Stimulated activated CD8-positive, alpha-beta memory T cell treated with anti-CD3 and anti-CD28 coated beads, Interleukin-15, amount 100 ng/mL, for 48 hours (primary cell): ENCODE results near the gene TLCD3A.
A peak's percentile ranks its signal among the peaks of the same experiment; 100 is the strongest.

Experiments used
- DNase-seq, 2 donors: peaks; one replicate each; pipeline ENCODE4 v3.0.0-alpha.2; 2020; ENCODE audit warnings: low read depth in 2 of 2

Gene TLCD3A

DNA sequence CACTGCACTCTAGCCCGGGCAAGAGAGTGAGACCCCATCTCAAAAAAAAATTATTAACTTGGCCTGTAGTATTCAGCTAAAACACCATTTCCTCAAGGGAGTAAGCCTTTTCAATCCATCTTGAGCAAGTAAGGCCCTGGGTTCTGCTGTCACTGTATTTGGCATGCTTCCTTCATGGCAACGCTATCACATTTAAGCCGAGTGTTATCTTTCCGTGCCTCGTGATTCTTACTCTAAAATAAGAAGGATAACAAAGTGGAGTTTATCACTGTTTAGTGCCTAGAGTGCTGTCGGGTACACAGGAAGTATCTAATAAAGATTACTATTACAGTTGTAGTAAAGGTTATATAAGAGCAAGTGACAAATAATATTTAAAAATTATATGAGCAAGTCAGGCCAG, 26.5 kb upstream of the TLCD3A start:
- DNase-seq = no peak

DNA sequence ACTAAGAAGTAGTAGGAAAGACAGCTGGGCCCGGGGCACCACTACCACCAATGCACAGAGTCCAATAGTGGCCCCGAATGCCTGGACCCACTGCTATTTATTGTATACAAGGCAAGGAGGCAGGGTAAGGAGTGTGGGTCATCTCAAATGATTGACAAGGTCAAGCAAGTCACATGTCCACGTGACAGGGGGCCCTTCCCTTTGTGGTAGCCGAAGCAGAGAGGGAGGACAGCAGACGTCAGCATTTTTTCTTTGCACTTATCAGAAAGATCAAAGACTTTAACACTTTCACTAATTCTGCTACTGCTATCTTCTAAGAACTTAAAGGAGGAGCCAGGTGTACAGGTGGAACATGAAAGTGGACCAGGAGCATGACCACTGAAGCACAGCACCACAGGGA, 24.3 kb upstream of the TLCD3A start:
- DNase-seq = no peak

DNA sequence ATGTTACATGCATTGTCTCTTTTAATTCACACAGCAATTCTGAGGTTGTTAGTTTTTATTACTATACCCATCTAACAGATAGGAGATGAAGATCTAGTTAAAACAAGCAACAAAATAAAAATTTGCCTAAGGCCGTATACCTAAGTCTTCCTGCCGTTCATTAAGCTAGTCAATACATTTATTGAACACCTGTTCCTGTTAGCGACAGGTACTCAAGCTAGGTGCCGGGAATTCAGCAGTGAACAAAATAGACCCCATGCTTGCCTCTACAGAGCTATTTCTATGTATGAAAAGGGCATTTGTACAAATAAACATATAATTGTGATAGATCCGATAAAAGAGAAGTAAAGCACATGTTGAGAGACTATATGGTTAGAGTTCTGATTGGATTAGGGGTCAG, 14.3 kb upstream of the TLCD3A start:
- DNase-seq = no peak

DNA sequence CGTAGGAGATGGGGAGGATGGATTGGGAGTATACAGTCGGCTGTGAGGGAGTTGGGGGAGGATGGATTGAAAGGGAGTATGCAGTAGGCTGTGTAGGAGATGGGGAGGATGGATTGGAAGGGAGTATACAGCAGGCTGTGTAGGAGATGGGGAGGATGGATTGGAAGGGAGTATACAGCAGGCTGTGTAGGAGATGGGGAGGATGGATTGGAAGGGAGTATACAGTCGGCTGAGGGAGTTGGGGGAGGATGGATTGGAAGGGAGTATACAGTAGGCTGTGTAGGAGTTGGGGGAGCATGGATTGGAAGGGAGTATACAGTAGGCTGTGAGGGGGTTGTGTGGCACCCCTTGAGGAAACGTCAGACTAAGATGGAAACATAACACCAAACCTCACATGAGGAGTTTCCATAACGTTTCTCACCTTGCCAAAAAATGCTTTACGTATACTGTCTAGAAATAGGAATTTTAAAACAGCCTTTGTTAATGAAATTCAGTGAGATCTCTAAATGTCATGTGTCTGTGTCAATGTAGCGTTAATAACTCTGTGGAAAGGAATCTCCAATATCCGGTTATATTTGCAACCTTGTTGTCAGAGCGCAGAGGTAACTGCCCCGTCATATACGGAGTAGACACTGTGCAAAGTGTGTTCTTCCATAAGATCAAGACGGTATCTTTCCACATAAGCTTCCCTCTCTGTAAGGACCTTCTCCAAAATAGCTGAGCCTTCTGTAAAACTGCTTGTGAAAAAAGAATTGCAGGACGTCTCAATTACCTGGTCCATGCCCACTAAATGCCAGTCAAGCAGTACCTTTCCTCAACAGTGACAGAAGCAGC, 11.5 kb upstream of the TLCD3A start:
- no peak for DNase-seq

DNA sequence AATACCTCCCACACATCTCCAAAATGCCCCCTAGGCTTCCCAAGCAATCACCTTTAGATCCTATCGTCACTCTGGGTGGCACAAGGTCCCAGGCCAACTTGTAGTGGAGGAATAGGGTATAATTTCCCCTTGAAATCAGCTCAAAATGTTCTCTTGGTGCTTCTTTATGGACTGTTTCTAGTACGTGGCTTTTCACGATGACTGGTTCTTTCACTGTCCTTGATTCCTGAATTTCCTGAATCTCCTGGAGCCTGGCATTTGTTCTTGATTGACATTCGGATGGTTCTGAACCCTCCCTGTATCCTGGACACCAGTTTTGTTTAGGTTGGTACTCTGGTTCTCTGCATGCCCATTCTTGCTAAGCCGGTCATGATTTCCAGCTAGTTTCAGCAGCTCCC, 10.9 kb upstream of the TLCD3A start:
- DNase-seq = no peak

DNA sequence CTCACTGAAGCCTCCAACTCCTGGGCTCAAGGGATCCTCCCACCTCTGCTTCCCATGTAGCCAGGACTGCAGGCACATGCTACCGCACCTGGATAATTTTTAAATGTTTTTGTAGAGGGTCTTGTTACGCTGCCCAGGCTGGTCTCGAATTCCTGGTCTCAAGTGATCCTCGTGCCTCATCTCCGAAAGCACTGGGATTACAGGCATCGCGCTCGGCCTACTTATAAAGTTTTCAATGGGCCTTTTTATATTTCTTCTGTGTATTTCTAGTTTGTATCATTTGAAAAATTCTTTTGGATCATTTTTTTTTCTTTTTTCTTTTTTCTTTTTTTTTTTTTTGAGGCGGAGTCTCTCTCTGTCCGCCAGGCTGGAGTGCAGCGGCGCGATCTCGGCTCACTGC, 7.3 kb upstream of the TLCD3A start:
- DNase-seq = no peak

DNA sequence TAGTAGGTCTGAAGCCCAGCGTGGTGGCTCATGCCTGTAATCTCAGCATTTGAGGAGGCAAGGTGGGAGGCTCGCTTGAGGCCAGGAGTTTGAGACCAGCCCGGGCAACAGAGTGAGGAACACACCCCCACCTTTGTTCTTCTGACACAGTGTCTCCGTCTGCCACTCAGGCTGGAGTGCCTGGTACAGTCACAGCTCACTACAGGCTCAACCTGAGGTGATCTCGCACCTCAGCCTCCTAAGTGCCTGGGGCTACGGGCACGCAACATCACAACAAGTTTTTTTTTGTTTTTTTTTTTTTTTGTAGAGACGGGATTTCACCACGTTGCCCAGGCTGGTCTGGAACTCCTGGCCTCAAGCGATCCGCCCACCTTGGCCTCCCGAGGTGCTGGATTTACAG, 6.7 kb upstream of the TLCD3A start:
- DNase-seq = no peak

DNA sequence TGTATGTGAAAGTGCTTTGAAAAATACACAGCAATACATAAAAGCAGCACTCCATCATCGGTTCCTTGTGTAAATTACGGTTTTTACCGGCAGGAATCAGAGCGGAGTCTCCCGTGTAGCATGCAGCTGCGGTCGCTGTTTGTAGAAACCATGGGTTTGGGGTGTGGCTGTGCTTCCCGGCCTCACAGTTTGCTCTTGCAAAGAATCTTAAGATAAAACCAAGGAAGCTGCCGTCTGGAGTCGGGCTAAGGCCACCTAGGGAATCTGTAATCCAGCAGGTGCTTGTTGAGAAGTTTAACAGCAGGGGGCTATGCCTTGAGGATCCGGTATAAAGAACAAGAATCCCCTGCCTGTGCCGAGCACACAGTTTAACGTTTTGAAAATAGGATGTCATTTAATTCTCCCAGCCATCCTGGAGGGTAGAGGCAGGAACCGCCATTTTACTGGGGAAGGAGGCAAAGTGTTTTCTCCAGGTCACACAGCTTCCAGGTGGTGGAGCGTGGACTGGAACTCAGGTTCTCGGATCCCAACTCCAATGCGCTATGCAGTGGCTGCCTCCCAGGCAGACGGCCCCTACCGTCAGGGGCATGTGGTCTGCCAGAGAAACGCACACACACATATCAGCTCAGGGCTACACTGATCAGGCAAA, 6.0 kb upstream of the TLCD3A start:
- DNase-seq = no peak

DNA sequence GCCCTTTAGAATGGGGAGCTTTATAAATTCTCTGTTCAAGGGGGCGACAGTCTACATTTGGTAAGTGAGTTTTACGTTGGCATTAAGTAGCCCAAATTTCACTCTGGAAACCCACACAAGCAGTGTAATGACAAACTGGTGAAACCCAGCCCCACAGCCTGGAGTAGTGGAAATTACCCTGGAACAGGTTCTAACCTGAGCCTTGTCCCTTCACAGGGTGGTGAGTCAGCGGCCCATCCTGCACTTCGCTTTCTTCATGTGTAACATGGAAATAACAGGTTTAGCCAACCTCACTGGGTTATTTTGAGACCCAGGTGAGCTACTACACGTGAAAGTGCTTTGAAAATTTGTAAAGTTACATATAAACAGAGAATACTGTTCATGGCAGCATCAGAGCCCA, 3.5 kb upstream of the TLCD3A start:
- DNase-seq = no peak

DNA sequence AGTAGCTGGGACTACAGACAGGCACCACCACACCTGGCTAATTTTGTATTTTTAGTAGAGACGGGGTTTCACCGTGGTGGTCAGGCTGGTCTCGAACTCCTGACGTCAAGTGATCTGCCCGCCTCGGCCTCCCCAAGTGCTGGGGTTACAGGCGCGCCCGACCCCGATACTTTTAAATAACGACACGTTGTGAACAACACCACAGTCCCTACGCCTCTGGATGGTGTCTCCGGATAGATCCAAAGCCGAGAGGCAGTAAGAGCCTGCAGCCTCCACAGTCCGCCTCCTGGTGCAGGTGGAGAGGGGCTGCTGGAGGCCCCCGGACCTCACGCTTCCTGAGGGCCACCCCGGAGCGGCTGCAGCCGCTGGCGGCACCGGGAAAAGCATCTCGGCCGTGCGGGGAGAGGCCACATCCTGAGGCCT, 741 bp upstream of the TLCD3A start:
- no peak for DNase-seq

DNA sequence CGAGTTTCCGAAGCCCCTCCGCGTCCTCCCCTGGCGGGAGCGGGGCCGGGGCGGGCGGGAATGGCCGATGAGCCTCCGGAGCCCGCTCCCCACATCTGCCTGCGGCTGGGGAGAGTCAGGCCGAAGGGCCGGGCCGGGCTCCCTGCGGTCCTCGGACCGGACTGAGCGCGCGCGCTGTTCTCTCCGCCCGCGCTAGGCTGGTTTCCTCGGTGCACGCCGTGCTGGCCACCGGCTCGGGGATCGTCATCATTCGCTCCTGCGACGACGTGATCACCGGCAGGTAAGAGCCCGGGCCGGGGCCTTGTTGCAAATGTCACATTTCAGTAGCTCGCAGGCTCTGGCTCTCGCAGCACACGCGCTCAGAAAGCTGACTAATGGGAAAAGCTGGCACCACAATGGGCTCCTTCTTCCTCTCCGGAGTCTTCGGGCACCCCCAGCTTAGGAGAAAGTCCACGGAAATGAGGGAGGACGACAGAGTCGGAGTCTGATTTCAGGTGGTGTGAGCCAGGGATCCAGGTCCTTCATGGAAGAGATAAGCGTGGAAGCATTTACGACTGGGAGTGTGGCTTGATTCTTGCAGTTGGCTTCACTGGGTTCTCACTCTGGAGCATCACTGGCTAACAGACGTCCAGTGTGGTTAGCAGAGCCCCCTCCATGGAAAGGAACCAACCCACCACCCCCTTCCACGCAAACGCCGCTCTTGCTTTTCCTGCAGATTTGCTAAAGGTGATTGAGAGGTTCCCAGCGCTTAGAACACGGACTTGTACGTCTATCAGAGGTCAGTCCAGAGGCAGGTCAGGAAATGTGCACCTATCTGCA, 715 bp downstream of the TLCD3A start:
- no peak for DNase-seq

DNA sequence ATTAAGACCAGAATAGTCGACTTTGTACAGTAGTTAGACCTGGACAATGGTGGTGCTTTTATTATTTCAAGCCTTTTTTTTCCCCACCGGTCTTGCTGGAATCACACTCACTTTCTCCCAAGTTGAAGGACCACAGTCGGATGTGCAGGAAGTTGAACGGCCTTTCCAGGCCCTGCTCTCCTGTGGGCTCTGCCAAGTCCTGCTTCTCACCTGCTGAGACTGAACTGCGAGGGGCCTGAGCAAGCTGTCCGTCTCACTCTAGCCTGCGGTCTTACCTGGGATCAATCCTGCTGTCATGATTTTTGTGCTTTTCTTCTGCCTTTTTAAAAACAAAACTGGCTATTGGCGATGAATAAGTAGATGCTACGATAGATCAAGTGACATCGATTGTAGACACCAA, 1.3 kb downstream of the TLCD3A start:
- DNase-seq = no peak

DNA sequence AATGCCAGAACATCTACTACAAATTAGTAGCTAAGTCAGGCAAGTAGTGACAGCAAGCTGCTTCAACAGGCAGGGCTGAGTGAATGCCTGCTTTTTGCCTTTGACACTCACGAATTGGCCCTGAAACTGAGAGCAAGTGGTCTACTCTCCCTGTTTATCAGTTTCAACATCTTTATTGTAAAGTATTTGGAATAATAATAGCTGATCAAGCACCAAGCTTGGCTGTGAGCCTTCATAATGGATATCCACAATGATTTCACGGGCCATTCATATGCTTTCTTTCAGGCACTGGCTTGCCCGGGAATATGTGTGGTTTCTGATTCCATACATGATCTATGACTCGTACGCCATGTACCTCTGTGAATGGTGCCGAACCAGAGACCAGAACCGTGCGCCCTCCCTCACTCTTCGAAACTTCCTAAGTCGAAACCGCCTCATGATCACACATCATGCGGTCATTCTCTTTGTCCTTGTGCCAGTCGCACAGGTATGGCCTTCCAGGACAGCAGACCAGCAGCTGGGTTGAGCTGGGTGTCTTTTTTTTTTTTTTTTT, 5.2 kb downstream of the TLCD3A start:
- no peak for DNase-seq

DNA sequence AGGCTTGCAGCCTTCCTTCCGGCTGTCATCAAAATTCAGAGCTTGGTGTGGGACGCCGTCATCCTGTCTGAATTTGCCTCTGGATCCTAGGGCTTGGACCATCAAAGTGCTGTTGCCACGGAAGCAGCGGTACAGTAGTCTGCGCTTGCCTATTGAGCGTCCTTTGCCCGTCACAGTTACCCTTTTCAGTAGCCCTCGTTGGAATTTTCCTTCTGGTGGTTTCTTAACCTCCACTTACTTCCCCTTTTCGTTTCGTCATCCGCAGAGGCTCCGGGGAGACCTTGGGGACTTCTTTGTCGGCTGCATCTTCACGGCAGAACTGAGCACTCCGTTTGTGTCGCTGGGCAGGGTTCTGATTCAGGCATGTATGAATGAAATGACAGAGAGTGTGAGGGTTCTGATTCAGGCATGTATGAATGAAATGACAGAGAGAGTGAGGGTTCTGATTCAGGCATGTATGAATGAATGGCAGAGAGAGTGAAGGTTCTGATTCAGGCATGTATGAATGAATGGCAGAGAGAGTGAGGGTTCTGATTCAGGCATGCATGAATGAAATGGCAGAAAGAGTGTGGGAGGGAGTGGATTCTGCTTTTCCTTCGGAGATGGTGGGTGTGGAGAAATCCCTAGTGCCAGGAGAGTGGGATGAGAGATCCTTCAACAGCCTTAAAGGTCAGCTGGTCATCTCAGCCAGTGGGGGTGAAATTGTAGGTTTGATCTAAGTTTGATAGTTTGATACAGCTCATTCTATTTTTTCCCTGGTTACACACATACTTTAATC, 8.0 kb downstream of the TLCD3A start:
- DNase-seq = peak; percentile 33 to 35

DNA sequence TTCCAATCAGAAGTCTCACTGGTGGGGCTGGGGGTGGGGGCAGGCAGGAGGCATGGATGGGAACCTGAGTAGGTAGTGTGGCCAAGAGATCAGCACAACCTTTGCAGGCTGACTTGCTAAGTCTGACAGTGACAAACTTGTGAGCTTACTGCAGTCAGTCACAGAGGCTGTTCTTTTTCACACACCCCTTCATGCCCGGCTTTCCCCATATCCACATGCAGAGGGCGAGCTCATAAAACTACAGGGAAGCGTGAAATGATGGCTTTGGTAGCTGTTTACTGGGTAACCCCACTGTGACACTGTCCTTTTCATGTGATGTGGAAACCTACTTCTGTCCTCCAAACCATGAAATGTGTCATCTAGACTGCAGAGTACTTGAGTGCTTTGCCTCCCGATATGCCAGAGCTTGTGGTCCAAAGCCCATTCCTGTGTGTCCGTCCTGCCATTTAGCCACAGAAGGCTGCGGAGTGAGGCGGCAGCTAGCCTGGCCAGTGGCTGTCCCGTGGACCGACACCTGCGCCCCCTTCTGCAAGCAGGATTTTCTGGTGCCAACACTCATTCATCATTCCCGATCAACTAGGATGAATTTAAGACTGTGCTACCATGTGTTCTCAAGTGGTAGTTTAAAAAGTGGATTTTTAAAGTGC, 9.9 kb downstream of the TLCD3A start:
- DNase-seq = no peak

DNA sequence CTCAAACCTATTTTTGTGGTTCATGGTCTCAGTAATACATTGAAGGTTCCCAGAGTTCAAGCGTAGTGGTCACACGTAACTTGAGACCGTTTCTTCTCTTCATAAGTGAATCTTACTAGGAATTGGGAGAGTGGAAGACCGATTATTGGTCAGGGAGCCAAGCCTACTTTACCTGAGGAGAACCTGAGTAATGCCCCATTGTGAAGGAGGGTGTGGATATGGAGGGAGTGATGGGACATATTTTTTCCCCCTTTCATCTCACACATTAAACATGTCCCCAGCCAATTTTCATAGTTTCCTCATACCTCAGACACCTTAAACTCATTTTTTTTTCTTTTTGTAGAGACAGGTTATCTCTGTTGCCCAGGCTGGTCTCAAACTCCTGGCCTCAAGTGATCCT, 10.7 kb downstream of the TLCD3A start:
- DNase-seq = no peak

DNA sequence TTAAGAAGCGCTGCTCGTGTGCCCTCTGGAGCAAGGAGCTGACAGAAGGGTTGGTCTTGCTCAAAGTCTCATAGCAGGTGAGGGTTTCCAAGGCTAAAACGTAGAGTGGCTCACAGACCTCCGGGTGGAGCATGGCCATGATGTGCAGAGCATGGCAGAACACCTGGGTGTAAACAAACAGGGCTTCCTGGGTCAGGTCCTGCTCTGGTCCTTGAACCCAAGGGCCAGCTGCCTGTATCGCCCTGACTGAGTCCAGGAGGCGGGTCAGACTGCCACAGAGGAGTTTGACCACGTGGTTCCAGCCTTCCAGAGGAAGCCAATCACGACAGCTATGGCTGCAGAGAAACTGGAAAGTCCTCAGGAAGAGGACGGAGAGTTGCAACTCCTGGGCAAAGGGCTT, 12.5 kb downstream of the TLCD3A start:
- no peak for DNase-seq

DNA sequence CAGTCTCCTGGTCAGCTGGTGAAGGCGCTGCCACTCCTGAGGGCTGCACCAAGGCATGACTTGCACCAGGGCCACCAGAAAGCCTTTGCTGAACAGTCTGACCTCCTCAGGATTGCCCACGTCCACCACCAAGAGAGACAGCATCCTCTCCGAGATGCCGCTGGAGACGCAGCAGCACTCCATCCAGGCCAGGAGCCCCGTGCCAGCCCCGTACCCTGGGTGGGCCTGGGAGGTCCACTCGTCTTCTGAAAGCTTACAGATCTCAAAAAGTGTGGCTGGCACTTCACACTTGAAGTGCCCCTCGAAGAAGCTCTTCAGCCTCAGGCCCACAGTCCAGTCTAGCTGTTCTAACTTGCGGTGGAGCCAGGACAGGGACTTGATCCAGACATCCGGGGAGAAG, 13.0 kb downstream of the TLCD3A start:
- DNase-seq = no peak

DNA sequence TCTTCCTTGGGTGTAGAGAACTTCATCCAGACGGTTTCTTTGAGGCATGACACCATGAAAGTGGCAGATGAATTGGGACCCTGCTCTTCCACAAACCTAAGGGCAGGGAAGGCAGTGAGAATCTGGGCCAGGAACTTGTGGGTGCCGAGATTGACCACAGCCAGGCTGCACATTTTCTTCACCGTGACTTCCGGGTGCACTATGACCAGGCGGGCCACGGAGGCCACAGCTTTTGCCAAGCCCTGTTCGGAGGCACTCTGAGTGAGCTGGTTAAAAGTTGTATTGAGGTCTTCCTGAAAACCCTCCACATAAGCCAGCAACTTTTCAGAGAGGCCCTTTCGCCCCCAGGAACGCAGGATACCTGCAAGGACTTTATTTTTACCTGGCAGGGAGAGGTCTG, 13.8 kb downstream of the TLCD3A start:
- DNase-seq = no peak

DNA sequence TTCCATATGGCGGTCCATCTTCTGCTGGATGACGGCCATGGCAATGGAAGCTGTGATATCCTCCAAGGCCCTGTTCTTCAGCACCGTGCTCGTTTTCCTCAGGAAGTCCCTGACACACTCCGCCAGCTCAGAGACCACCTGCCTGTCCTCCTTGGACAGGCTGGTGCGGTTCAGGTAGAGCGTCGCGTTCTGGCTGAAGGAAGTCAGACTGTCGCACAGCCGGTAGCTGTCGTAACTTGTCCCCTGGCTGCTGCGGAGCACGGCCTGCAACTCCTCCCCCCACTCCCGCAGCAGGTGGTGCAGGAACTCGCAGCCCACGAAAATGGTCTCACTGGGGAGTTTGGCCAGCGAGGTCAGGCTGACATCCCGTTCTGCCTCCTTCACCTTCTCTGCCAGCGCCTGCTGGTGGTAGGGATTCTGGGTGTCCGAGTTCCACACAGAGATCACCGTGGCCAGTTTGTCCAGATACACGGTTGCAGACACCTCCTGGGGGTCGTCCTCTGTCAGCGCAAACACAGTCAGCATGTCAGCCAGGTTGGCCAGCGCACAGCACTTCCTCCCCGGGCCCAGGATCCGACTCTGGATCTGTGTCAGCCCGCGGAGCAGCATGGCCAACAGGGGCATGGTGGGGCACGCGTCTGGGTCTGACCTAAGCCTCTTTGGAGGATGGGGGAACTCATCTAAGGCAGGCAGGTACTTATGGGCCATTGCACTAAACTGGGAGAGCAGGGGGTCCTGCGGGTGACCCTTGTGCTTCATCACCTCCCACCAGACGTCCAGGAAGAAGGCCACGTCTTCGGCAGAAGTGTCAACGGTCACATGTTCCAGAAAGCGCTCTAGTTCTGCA, 14.6 kb downstream of the TLCD3A start:
- no peak for DNase-seq
